HL-60/S4 treated with retinoic acid at 250 ng/mL for 4 days and 3 days (cell line): Measurements from ENCODE around the gene ADIRF.
"Not testable (repeated sequence)": the region's sequence is repeated elsewhere in the genome, so short reads cannot be mapped to it uniquely, and the experiment has no call there.

Source experiments
- in situ Hi-C: fragments of 300-500 bp; cut with MboI; formaldehyde crosslinking; loops from 2 replicates; pipeline ENCODE4 v1.7.0; 2022; ENCODE audit warnings: low sequenced_read_pairs

Gene ADIRF

GRCh38 chr10:86976362-86977056 lies 8.2 kb downstream of the ADIRF start:
- in situ Hi-C loops = no loop called here

DNA sequence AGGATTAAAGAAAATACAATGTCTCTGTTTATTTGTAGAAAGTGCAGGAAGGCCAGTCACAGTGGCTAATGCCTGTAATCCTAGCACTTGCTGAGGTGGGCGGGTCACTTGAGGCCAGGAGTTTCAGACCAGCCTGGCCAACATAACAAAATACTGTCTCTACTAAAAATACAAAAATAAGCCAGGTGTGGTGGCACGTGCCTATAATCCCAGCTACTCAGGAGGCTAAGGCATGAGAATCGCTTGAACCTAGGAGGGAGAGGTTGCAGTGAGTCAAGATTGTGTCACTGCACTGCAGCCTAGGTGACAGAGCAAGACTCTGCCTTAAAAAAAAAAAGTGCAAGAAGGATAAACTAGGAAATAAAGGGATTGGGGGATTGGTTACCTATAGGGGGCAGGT lies 10.2 kb downstream of the ADIRF start:
- in situ Hi-C loops = not testable (repeated sequence)

DNA sequence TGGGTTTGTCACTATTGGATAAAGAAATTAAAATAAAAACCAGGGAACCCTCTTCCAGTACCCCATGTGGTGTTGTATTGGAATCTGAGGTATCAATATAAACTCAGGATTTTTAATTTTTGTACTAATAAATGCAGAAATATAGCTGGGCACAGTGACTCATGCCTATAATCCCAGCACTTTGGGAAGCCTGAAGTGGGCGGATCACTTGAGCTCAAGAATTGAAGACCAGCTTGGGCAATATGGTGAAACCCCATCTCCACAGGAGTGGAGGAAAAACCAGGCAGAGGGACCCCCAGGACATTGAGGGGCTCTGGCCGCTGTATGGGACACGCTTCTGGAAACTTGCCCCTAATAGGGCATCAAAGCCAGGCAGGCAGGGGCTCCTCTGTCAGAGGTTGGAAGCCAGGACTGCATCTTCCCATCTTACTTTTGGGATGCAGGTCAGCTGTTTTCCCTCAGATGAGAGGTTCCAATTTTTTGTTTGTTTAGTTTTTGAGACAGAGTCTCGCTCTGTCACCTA lies 11.1 kb downstream of the ADIRF start:
- in situ Hi-C loops = no loop called here

DNA sequence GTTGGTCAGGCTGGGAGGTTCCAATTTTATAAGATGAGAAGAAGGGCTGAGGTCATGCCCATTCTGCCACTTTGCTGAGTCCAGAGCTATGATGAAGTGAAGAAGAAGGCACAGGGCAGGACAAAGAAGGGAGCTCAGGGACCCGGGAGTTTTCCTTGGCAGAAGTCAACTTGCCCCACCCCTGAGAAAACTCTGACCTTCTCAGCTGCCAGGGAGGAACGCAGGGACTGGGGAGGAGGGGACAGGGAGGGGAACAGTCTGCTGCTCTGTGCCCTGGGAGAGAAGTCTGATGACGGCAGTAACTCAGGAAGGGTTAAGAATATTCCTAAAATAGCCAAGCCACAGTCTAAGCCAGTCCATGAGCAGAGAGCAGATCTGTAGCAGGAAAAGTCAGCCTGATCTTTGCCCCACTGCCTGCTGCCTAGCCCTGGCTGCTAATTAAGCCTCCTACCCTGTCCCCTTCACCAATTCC lies 11.7 kb downstream of the ADIRF start:
- in situ Hi-C loops = no loop called here

- in situ Hi-C loops = not testable (repeated sequence)
These were observed 12.7 kb downstream of the ADIRF start for GRCh38 chr10:86981020-86981419.

DNA sequence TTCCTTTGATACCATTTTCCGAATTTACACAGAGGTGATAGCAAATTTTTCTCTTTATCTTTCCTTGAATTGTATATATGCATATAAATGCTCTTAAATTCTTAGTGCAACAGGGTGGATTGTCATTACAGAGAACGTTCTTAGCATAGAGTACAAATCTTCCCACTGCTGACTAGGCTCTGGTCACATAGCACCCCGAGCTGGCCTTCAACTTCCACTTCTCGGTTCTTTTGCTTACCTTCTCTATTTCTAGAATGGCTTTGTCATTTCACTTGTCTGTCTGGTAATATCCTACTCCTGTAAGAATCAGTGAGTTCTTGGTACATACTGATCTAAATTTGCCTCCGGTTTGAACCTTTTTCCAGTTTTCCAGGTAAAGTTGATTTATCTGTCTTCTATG lies 13.4 kb downstream of the ADIRF start:
- in situ Hi-C loops = no loop called here

DNA sequence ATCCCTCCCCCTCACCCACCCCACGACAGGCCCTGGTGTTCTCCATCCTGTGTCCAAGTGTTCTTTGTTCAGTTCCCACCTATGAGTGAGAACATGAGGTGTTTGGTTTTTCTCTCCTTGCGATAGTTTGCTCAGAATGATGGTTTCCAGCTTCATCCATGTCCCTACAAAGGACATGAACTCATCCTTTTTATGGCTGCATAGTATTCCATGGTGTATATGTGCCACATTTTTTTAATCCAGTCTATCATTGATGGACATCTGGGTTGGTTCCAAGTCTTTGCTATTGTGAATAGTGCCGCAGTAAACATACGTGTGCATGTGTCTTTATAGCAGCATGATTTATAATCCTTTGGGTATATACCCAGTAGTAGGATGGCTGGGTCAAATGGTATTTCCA lies 16.2 kb downstream of the ADIRF start:
- in situ Hi-C loops = not testable (repeated sequence)

DNA sequence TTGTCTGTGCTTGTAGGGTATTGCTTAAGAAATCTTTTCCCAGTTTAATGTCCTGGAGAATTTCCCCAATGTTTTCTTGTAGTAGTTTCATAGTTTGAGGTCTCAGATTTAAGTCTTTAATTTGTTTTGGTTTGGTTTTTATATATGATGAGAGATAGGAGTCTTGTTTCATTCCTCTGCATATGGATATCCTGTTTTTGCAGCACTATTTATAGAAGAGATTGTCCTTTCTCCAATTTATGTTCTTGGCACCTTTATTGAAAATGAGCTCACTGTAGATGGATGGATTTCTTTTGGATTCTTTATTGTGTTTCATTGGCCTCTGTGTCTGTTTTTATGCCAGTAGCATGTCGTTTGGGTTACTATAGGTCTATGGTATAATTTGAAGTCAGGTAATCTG lies 20.2 kb downstream of the ADIRF start:
- in situ Hi-C loops = no loop called here

DNA sequence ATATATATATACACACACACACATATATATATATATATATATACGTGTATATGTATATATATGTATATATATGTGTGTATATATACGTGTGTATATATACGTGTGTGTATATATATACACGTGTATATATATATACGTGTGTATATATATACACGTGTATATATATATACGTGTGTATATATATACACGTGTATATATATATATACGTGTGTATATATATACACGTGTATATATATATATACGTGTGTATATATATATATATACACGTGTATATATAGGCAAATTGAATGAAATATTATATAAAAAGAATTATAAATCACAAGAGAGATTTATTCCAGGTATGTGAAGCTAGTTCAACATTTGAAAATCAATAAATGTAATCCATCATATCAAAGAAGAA lies 23.1 kb downstream of the ADIRF start:
- in situ Hi-C loops = not testable (repeated sequence)

DNA sequence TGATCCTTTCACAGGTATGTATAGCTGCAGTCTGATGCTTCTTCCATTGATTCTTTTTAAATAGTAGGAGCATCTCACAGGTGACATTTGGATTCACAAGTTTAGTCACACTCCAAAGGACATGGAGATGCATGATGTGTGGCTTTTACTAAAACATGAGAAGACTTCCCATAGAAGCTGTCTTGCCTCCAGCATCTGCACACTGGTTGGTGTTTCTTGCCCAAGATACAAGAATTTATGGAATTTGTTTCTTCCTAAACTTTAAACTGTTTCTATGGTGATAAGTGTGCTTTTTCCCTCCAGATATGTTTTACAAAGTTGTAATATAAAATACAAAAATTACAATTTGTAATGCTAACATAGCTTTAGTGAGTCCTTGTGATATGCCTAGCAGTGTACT lies 24.2 kb downstream of the ADIRF start:
- in situ Hi-C loops = no loop called here

DNA sequence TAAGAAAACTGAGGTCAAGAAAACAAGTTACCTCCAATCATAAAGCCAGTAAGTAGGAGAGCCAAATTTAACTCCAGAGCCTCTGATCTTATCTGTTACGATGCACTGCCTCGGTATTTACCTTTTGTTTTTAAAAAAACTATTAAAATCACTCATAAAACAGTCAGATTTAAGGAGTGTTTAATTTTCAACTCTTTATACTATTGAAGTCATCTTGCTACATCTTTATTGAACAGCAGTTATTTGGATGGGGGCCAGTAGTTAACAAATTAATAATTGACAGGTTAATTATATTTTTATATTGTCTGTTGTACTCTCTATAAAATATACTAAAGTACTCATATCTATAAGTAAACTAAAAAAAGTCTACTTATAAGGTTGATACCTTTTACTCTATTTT lies 24.6 kb downstream of the ADIRF start:
- in situ Hi-C loops = no loop called here

- in situ Hi-C loops = not testable (repeated sequence)
These were observed 31.6 kb downstream of the ADIRF start for GRCh38 chr10:86999802-87000403.

DNA sequence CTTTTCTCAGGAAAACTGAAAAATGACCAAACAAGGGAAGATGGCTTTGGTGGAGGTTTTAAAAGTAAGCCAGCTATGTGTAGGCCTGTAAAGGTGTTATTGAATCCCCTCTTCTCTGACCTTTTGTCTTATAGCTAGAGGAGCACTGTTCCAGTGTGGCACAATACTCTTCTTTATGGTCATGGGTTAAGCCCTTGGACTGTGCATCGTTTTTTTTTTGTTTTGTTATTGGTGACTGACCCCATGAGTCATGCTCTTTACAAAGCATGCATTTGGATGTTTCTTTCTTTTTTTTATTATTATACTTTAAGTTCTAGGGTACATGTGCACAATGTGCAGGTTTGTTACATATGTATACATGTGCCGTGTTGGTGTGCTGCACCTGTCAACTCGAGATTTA lies 32.2 kb downstream of the ADIRF start:
- in situ Hi-C loops = no loop called here

DNA sequence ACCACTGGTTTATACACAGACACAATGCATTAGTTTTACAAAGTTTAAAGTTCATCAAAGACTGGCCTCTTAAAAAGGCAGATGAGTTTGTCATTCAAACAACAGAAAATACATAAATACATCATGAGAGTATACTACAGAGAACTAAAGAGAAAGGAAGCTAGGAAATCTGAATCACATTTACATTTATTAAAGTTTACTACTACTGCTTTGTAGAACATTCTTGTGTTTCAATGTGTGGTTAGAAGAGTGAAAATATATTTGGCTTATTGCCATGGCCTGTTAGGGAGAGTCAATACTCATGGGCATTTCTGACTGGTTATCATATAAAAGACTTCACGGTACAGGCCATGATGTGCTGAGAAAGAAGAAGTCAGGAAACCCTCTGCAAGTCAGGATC lies 38.8 kb downstream of the ADIRF start:
- in situ Hi-C loops = not testable (repeated sequence)

- in situ Hi-C loops = not testable (repeated sequence)
These were observed 39.4 kb downstream of the ADIRF start for GRCh38 chr10:87007674-87008073.

DNA sequence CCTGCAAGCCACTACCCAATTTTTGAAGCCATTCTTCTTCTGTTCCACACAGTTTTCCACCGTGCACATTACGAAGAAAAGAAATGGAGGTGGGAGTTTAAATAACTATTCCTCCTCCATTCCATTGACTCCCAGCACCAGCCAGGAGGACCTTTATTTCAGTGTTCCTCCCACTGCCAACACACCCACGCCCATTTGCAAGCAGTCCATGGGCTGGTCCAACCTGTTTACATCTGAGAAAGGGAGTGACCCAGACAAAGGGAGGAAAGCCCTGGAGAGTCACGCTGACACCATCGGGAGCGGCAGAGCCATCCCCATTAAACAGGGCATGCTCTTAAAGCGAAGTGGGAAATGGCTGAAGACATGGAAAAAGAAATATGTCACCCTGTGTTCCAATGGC lies 40.0 kb downstream of the ADIRF start:
- in situ Hi-C loops = not testable (repeated sequence)

- in situ Hi-C loops = not testable (repeated sequence)
These were observed 40.9 kb downstream of the ADIRF start for GRCh38 chr10:87009134-87009696.

- in situ Hi-C loops = not testable (repeated sequence)
These were observed 45.2 kb downstream of the ADIRF start for GRCh38 chr10:87013528-87013927.

DNA sequence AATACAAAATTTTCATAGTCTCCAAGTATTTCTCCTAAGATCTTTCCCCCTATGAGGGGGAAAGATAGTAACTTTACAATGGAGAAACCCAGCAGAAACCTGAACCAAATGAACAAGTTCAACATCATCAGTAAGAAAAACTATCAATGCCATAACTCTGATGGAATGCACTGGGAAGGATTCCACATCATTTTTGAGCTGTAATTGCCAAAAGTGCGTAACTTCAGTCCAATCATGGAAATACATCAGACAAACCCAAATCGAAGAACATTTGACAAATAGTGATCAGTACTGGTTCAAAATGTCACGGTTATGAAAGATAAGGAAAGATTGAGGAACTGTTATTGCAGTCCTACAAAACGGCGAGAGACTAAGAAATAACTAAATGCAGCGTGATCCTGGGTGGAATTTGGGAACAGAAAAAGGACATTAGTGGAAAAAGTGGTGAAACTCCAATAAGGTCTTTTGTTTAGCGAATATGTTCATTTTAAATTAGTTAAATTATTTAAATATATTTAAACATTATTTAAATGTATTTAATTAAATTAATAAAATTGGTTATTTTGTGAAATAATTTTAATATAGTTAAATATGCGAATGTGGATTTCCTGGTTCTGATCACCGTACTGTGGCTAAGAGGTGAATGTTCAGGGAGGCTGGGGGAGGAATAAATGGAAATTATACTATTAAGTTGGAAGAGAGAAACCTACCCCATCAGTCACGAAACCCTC lies 46.9 kb downstream of the ADIRF start:
- in situ Hi-C loops = not testable (repeated sequence)

GRCh38 chr10:87018127-87018526 lies 49.8 kb downstream of the ADIRF start:
- in situ Hi-C loops = not testable (repeated sequence)

DNA sequence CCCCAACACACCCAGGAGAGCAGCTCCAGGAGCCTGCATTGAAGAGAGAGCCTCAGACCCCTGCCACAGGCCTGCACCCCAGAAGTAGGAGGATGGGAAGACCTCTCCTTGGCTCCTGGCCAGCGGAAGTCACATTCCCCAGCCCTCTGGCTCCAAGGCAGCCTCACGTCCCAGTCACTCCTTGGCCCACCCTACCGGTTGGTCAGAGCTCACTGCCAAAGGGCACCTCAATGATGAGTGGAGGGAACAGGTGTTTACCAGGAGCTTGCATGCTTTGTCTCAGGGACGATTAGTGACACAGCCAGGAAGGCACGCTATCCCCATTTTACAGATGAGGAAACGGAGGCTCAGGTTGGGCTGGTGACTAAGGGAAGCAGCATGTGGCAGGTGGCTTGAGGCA lies 50.8 kb downstream of the ADIRF start:
- in situ Hi-C loops = not testable (repeated sequence)
